NCI-H526 (cell line): ENCODE data around the gene STAT2.

Experiments
- DNase-seq, 2 experiments: peaks; one replicate each; lab custom pipeline; 2025; lab: John Stamatoyannopoulos, UW

The STAT2 gene

GRCh38 chr12:56293795-56294194 is 66.1 kb downstream of the STAT2 start:
- DNase-seq, result no peak
